ENCODE data around the gene INMT.

DNA sequence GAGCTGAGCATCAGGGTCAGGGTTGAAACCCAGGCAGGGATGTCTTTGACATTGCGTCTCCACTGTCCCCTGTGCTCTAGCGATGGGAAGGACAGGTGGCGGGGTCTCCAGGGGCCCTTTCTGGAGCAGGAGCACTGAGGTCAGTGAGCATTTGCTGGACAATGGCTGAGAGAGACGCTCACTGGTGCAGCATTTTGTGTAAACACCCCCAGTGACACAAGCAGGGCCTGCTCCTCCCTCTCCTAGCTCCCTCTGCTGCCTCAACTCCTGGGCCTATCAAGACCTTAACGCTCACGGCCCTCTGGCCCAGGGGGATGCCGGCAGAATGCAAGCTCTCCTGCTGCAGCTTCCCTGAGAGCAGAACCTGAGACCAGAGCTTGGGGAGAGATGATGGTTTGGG, 17.4 kb upstream of the INMT start:
- TF ChIP-seq CTCF (IDR thresholded peaks at IDR 0.05) (no peak), POLR2A (IDR thresholded peaks at IDR 0.05) (no peak), POLR2AphosphoS5 (IDR thresholded peaks at IDR 0.05) (no peak), EP300 (IDR thresholded peaks at IDR 0.05) (no peak)
